GM19193 (cell line): ENCODE data around the gene SELENON.

Experiments used
- POLR2A ChIP-seq: IDR thresholded peaks from 4 replicates; pipeline ENCODE4 v1.6.1; 2011; ENCODE audit not compliant: insufficient read depth, insufficient read length; ENCODE audit errors: extremely low read depth

SELENON gene

GRCh38 chr1:25799935-25800702, at the start of gene SELENON:
SELENON (plus strand) TSS chr1:25800193; CDS start chr1:25800231, 38 bp downstream.
- no peak for TF ChIP-seq POLR2A

- no peak for TF ChIP-seq POLR2A
Measured at GRCh38 chr1:25750923-25751605, 48.9 kb upstream of the SELENON start.

GRCh38 chr1:25754470-25755181, 45.4 kb upstream of the SELENON start:
- no peak for TF ChIP-seq POLR2A

- no peak for TF ChIP-seq POLR2A
Measured at GRCh38 chr1:25755475-25756125, 44.4 kb upstream of the SELENON start.

- no peak for TF ChIP-seq POLR2A
Measured at GRCh38 chr1:25756215-25756614, 43.8 kb upstream of the SELENON start.

GRCh38 chr1:25757151-25757845, 42.7 kb upstream of the SELENON start:
- TF ChIP-seq POLR2A, result no peak

GRCh38 chr1:25757846-25758185, 42.2 kb upstream of the SELENON start:
- TF ChIP-seq POLR2A, result no peak

- no peak for TF ChIP-seq POLR2A
Measured at GRCh38 chr1:25758466-25759070, 41.4 kb upstream of the SELENON start.

- TF ChIP-seq POLR2A, result no peak
Measured at GRCh38 chr1:25760122-25760719, 39.8 kb upstream of the SELENON start.

- no peak for TF ChIP-seq POLR2A
Measured at GRCh38 chr1:25760871-25761270, 39.1 kb upstream of the SELENON start.

- TF ChIP-seq POLR2A, result no peak
Measured at GRCh38 chr1:25763493-25763892, 36.5 kb upstream of the SELENON start.

GRCh38 chr1:25765136-25765922, 34.7 kb upstream of the SELENON start:
- TF ChIP-seq POLR2A, result no peak

GRCh38 chr1:25765923-25766589, 33.9 kb upstream of the SELENON start:
- TF ChIP-seq POLR2A, result no peak
